Endothelial cell of hepatic sinusoid (primary cell): ENCODE measurements around the gene TSFM.
"Not testable (repeated sequence)": the region's sequence is repeated elsewhere in the genome, so short reads cannot be mapped to it uniquely, and the experiment has no call there.

Experiments
- in situ Hi-C: cut with HindIII; loops from 2 replicates; pipeline ENCODE4 v1.10.0; 2017; ENCODE audit warnings: low sequenced_read_pairs

TSFM gene

GRCh38 chr12:57813971-57814772 lies 31.6 kb downstream of the TSFM start:
- in situ Hi-C loops, result no loop called here

GRCh38 chr12:57815177-57816000 lies 32.8 kb downstream of the TSFM start:
- in situ Hi-C loops, result loop anchor here (5.0 kb wide), 1 partner anchor 77 kb away; no protein-coding TSS in a partner anchor

DNA sequence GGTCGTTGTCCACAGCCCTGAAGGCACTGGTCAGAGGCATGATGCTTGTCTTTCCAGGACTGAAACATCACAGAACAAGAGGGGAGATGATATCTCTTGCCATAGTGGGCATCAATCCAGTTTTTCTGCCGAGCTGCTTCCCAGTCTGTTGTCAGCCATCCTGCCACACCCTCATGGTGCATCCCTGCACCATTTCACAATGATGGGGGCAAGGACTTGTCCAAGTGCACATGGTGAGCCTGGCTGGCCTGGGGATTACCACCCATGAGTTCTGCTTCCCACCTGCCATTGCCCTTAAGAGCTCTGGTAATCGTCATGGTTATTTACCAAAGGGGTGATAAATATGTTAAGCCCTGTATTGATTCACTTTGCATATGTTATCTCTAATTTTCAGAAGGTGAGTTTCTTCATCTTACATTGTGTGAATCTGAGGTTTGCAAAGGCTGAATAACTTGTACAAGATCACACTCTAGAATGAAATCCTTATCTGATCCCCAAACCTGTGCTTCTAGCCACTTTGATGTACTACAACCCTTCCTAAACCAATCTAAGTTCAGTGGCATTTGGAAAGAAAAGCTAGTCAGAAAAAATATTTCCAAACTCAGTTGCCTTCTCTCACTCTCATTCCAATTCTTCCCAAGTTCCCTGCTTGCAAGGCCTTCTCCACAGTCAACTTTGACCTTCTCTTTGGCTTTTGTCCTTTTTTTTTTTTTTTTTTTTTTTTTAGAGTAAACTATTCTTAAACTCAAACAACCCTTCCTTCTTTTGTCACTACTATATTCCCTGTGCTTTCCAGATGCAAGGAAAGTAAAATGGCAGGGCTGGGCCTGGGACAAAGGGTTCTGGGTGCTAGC lies 33.6 kb downstream of the TSFM start:
- in situ Hi-C loops, result loop anchor here (5.0 kb wide), 1 partner anchor 76 kb away; no protein-coding TSS in a partner anchor

GRCh38 chr12:57816855-57817151 lies 34.2 kb downstream of the TSFM start:
- in situ Hi-C loops, result loop anchor here (5.0 kb wide), 1 partner anchor 75 kb away; no protein-coding TSS in a partner anchor

GRCh38 chr12:57817261-57817989 lies 34.8 kb downstream of the TSFM start:
- in situ Hi-C loops, result loop anchor here (5.0 kb wide), 1 partner anchor 75 kb away; no protein-coding TSS in a partner anchor

- in situ Hi-C loops, result loop anchor here (5.0 kb wide), 1 partner anchor 74 kb away; no protein-coding TSS in a partner anchor
Observed at GRCh38 chr12:57817990-57818331, 35.4 kb downstream of the TSFM start.

DNA sequence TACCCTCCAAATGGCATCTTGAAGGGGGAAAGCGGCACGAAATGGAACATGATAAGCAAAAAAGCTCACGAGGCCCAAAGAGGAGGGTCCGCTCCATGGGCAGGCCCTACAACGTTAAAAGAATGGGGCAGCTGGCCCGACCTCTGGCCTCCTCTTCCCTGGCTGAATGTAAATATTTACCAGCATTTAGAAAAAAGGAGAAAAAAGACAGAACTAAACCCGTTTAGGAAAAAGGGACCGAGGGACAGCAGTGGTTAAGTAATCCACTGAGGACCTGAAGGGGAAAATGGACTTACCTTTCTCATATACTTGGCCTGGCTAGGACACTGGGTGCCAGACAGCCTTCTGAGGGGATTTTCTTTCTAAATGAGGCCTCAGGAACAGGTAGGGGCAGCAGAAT lies 37.5 kb downstream of the TSFM start:
- in situ Hi-C loops, result not testable (repeated sequence)

GRCh38 chr12:57821015-57821414 lies 38.4 kb downstream of the TSFM start:
- in situ Hi-C loops, result not testable (repeated sequence)

- in situ Hi-C loops, result no loop called here
Observed at GRCh38 chr12:57821474-57822214, 39.1 kb downstream of the TSFM start.

- in situ Hi-C loops, result no loop called here
Observed at GRCh38 chr12:57822392-57823130, 40.0 kb downstream of the TSFM start.

DNA sequence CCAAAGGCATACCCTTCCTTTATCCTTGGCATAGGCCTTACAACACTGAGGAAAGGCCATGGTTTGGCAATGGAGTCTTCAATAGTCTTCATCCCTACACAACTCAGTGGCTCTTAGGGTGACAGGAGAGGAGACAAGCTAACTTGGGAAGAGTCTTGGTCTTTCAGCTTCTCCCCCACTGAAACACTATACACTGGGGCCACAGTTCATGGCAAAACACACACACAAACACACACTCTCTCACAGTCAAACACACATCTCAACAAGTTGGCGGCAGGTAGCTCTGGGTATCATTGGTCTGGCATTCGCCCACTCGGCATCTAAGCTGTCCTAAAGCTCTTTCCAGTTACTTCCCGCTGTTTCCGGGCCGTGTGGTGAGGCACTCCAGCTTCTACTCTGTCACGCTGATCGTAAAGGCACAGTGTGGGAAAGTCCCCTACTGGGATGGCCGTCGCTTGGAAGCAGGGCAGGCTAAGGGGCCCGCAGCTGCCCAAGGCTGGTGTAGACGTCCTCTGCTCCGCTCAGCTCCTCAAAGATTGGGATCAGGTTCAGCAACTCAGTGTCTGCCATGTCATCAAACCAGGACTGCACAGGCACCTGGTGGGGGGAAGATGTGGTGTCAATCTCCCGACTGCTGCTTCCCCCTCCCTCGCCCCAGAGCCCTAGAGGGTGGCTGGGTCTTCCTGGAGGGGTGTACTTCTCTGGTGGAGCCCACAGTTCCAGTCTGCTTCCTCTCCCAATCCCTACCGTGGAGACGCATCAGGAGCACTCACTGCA lies 40.7 kb downstream of the TSFM start:
- in situ Hi-C loops, result no loop called here

DNA sequence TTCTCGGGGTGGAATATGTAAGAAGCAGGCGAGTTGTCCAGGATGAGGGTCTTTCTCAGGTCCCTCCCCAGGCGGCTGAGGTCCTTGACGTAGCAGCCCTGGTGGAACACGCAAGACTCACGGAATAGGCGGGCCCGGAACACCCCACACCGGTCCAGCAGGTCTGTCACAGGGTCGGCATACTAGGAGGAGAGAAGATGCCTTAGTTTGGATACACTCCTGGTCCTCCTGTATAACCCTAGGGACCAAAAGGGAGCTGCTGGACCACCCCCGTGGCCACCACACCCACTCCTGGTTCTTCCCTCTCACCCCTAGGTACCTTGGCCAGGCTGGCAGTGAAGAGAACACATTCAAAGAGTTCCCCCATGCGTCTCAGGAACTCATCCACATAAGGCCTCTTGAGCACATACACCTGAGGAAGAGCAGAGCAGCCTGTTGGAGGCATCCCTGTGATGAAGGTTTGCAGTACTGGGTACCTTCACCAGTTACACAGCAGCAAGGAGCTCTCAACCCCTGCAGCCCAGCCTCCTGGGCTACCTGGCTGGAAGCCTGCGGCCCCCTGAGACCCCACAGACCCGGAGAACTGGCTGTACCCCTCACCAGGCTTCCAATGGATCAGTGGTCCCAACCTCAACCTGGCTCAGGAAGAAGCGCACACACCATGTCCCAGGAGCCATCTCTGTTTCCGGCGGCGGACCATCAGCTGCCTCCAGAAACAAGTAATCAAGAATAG lies 41.5 kb downstream of the TSFM start:
- in situ Hi-C loops, result no loop called here

DNA sequence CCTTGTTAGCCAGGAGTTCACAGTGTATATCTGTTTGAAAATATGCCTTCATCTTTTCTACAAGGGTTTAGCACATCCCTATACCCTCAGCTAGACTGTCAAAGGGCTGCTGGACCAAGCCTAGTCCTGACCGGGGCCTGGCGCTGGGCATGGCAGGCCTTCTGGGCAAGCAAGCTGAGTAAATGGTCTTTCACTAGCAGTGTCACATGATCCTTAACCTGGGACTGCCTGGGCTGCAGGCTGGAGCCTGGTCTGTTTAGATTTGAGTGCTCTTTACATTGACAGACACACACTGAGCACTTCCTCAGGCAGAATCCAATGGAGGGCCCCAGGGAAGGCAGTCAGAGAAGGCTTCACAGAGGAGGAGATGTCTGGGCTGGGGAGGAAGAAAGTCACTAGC lies 42.9 kb downstream of the TSFM start:
- in situ Hi-C loops, result no loop called here

- in situ Hi-C loops, result no loop called here
Observed at GRCh38 chr12:57826400-57826799, 43.8 kb downstream of the TSFM start.

DNA sequence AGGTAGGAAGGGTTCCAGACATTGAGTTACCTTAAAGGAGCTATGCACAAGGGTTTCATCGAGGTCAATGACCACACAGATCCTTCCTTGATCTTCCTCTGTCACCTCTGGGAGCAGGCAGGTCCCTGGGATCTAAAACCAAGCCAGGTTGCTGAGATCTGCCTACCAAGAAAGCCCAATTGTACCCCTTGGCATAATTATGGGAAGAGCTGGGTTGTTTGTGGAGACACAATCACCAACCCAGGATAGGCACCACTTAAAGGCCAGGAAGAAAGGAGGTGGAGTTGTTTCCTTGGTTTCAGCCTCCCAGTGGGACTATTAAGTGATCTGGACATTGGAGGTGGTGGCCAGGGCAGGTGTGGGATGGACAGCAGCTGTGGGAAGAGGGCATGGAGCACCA lies 44.4 kb downstream of the TSFM start:
- in situ Hi-C loops, result no loop called here

- in situ Hi-C loops, result no loop called here
Observed at GRCh38 chr12:57829025-57829777, 46.6 kb downstream of the TSFM start.

GRCh38 chr12:57830393-57830792 lies 47.8 kb downstream of the TSFM start:
- in situ Hi-C loops, result no loop called here
